HuH-7 (cell line): Measurements from ENCODE around the gene GIPC3.

Experiments used
- DNase-seq: peaks from one replicate; pipeline ENCODE4 v3.0.0; 2011; ENCODE audit warnings: low spot score

GIPC3 gene, protein sequence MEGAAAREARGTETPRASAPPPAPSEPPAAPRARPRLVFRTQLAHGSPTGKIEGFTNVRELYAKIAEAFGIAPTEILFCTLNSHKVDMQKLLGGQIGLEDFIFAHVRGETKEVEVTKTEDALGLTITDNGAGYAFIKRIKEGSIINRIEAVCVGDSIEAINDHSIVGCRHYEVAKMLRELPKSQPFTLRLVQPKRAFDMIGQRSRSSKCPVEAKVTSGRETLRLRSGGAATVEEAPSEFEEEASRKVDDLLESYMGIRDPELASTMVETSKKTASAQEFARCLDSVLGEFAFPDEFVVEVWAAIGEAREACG

GRCh38 chr19:3585301-3586126, at the start of gene GIPC3:
Gene GIPC3, plus strand, starts transcription at chr19:3585478. Its CDS starts 120 bp downstream, at chr19:3585598.
- DNase-seq: no peak

GRCh38 chr19:3535563-3535965, 49.7 kb upstream of the GIPC3 start:
- DNase-seq: no peak

DNA sequence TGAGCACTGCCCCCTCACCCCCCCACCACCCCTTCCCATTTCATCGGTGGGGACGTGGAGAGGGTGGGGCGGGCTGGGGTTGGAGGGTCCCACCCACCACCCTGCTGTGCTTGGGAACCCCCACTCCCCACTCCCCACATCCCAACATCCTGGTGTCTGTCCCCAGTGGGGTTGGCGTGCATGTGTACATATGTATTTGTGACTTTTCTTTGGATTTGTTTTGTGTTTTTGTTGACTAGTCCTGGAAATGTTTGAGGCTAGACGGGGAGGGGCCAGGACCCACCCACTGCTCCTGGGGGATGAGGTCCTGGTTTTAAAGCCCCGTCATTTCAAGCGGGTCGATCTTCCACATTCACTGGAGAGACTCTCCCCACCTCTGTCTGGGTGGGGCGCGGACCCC, 49.3 kb upstream of the GIPC3 start:
- DNase-seq: no peak

DNA sequence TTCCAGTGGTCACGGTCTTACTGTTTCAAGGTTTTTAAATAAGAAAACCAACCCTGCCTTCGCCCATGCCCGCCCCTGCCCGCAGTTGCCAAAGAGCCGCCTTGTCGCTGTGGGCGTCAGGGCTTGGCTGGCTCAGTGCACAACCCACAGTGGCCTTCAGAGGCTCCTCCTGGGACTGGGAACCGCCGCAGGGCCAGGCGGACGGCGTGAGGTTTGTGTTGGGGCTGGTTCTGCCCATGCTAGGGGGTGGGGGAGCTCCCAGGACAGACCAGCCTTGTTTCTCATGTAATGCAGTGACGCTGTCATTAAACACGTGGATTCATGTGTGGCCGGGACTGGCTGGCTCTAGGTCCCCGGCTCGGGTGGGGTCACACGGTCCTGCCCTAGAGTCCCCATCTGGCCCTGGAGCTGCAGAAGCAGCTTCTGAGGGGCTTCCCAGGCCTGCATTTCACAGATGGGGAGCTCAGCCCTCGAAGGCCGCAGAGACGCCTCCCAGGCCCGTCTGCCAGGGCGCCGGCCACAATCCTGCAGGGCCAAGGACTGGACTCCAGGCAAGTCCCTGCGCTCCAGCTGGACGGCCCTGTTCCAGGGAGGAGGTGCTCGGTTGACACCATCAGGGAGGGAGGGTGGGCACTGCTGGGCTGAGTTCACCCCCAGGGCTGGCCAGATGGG, 48.7 kb upstream of the GIPC3 start:
- no peak for DNase-seq

DNA sequence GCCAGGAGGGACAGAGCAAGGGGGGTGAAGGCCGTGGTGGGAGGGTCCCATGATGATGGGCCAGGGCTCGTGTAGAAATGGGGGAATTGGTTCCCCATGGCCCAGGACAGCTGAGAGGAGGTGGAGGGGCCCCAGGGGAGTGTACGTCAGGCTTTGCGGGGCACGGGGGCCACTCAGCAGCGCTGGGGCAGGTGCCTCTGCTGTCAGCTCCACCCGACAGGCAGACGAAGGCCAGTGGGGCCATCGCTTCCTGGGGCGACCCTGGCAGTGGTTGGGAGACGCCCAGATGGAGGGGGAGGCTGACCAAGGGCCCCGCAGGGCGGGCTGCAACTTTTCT, 48.2 kb upstream of the GIPC3 start:
- no peak for DNase-seq

GRCh38 chr19:3537438-3538240, 47.6 kb upstream of the GIPC3 start:
- DNase-seq: no peak

- no peak for DNase-seq
These were observed 46.9 kb upstream of the GIPC3 start for GRCh38 chr19:3538258-3538929.

GRCh38 chr19:3538965-3539755, 46.1 kb upstream of the GIPC3 start, which contains the start of gene TEKTIP1:
Gene TEKTIP1, plus strand, starts transcription at chr19:3539174. Its CDS starts 4 bp downstream, at chr19:3539178.
- no peak for DNase-seq

DNA sequence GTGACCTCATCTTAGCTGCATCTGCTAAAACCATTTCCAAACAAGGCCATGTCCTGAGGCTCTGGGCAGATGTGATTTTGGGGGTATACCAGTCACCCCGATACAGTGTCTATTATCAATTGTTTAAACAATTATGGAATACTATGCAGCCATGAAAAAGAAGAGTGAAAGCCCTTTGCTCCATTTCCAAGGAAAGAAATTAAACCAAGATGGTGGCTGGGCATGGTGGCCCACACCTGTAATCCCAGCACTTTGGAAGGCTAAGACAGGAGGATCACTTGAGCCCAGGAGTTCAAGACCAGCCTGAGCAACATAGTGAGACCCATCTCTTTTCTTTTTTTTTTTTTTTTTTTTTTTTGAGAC, 45.5 kb upstream of the GIPC3 start:
- DNase-seq: no peak

- no peak for DNase-seq
These were observed 41.9 kb upstream of the GIPC3 start for GRCh38 chr19:3543150-3544057.

GRCh38 chr19:3544058-3544376, 41.3 kb upstream of the GIPC3 start:
- DNase-seq: no peak

GRCh38 chr19:3544742-3545668, 40.3 kb upstream of the GIPC3 start:
- DNase-seq: peak; percentile 83

DNA sequence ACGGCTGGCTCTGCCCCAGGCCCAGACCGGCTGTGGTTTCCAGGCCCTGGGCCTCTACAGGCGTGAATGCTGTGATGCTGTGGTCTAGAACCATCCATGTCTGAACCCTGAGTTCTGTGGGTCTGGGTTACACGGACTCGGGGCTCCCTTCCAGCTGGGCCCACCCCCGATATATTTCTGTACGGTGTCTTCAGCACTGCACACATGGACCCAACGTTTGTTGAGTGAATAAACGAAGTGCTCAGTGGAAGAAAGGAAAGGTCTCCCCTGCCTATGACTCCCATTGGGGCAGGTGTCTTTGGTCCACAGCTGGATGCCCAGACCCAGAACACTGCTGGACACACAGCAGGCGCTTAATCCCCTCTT, 39.6 kb upstream of the GIPC3 start:
- no peak for DNase-seq

DNA sequence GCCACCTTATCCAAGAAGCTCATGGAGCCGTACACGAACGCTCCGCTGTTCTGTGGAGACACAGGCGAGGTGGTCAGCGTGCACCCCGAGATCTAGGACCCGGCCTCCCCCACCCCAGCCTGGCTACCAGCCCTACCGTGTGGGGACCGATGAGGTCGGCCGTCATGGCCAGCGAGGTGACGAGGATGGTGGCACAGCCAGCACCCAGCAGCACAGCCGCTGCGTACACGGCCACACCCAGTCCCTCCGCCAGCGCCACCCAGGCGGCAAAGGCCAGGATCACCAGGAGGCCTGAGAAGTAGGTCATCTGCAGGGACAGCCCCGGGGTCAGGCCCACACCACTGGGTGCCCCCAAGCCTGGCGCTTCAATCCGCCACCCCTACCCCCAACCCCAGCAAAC, 39.2 kb upstream of the GIPC3 start:
- DNase-seq: no peak

DNA sequence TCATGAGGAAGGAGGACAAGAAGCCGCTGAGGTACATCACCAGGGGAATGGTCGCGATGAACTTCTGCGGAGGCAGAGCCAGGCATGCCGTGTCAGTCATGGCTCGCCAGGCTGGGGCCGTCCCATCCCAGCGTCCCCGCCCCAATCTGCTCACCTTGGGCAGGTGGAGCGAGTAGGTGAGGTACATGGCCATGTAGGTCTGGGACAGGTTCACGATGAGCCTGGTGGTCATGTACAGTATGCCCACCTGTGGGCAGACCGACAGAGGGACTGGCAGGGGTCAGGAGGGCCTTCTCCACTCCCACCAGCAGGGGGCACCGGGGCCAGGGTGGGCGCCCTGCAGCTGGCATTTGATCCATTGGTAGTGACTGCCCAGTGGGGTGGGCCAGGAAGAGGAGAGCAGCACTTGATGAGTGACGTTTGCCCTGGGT, 38.0 kb upstream of the GIPC3 start:
- DNase-seq: no peak

- no peak for DNase-seq
These were observed 37.5 kb upstream of the GIPC3 start for GRCh38 chr19:3547767-3548282.

DNA sequence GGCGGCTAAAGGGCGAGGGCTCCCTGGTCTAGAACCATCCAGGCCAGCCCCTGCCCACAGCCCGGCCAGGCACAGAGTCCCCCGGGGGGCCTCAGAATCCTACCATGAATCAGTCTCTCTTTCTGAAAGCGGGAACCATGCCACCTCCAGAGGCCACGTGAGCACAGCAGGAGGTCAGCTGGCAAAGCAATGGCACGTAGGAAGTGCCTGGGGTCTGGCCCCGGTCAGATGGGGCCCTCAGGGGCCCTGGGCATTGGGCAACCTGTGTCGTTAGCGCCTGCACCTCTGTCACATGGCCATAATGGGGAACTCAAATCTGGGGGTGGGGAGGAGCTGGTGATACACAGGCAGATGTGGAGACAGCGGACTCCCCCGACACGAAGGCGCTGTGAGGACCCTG, 36.7 kb upstream of the GIPC3 start:
- DNase-seq: no peak

- no peak for DNase-seq
These were observed 35.5 kb upstream of the GIPC3 start for GRCh38 chr19:3549816-3550215.
